Adrenal gland (tissue), 5 donors: ENCODE data around the gene ZNF763.
"Not testable (repeated sequence)": the region's sequence is repeated elsewhere in the genome, so short reads cannot be mapped to it uniquely, and the experiment has no call there.

ENCODE experiments used
- CTCF ChIP-seq, 6 experiments: fragments of 450-650 bp in 4 of 6; fragments of 200-600 bp in 2 of 6; sonication (generic) in 1 of 6; IDR thresholded peaks; 1 replicate in 5 of 6; 2 replicates in 1 of 6; pipeline versions ENCODE4 v1.5.1 to v1.8.0; 2016 to 2021; ENCODE audit warnings: antibody characterized with exemption in 6 of 6, mild to moderate bottlenecking in 2 of 6, moderate library complexity in 1 of 6
- POLR2A ChIP-seq, 2 donors: fragments of 450-650 bp; IDR thresholded peaks; one replicate each; pipeline ENCODE4 v1.6.1; 2017; ENCODE audit warnings: antibody characterized with exemption in 2 of 2, mild to moderate bottlenecking in 2 of 2, moderate library complexity in 1 of 2
- donor health status: DM: no; HTN: no; CAD: no.

GRCh38 chr19:11949614-11950080 lies 15.2 kb upstream of the ZNF763 start:
- TF ChIP-seq CTCF, POLR2A (IDR thresholded peaks at IDR 0.05): not testable (repeated sequence)
